Activated CD8-positive, alpha-beta T cell treated with anti-CD3 and anti-CD28 coated beads, Interleukin-2, amount 10 ng/mL, durations not matched to agents 7 days and 5 days (primary cell): Measurements from ENCODE around the gene LIF. TPM values are rescaled to one million over a fixed set of nuclear protein-coding genes. Genes with fewer than 3 reads are reported as not detected.
A peak's percentile ranks its signal among the peaks of the same experiment; 100 is the strongest.

Source experiments
- ATAC-seq: fragments of 150-1000 bp; cut with Tn5 transposase; one replicate; pipeline ENCODE4 v1.10.0; 2021; ENCODE audit warnings: moderate library complexity
- CTCF ChIA-PET: fragments of 350-600 bp; sonication (Branson Sonifier 250); formaldehyde crosslinking; loops from one replicate; lab custom pipeline; 2021; ENCODE audit warnings: antibody characterized with exemption; lab: Charles Lee
- POLR2A ChIA-PET: fragments of 350-600 bp; sonication (Branson Sonifier 250); formaldehyde crosslinking; loops from one replicate; lab custom pipeline; 2021; ENCODE audit warnings: antibody characterized with exemption; lab: Charles Lee
- DNase-seq: peaks from one replicate; pipeline ENCODE4 v3.0.0-alpha.2; 2020
- H3K27ac Mint-ChIP-seq: one replicate; pipeline ENCODE4 v1.8.0; 2021; ENCODE audit warnings: mild to moderate bottlenecking, mixed read lengths
- H3K27me3 Mint-ChIP-seq: one replicate; pipeline ENCODE4 v1.8.0; 2021; ENCODE audit warnings: low read depth, mixed read lengths
- H3K36me3 Mint-ChIP-seq: one replicate; pipeline ENCODE4 v1.8.0; 2021; ENCODE audit warnings: low read depth, mixed read lengths
- H3K4me1 Mint-ChIP-seq: one replicate; pipeline ENCODE4 v1.8.0; 2021; ENCODE audit warnings: low read depth, mixed read lengths
- H3K4me3 Mint-ChIP-seq: one replicate; pipeline ENCODE4 v1.8.0; 2021; ENCODE audit warnings: mild to moderate bottlenecking, mixed read lengths
- H3K9me3 Mint-ChIP-seq: one replicate; pipeline ENCODE4 v1.8.0; 2022; ENCODE audit warnings: mixed read lengths; ENCODE audit not compliant: insufficient read depth
- total RNA-seq, 2 experiments: library from RNA; stranded (reverse); gene quantifications; one replicate each; pipeline ENCODE4 v1.2.3, GENCODE V29; 2021

Gene LIF
- total RNA-seq, 2 experiments from 2014 or later: 532 to 569 TPM

- POLR2A ChIA-PET: interaction anchor here (1.5 kb wide), 1 partner anchor 72 kb away, joined by 7 read pairs; no protein-coding TSS in a partner anchor
These were observed 3.5 kb upstream of the LIF start for GRCh38 chr22:30250039-30250565.

GRCh38 chr22:30249049-30250038 lies 2.8 kb upstream of the LIF start:
- no peak overlapping the region for H3K4me3 Mint-ChIP-seq
- H3K4me1 Mint-ChIP-seq: peaks cover 80% of the 10 kb centered on the region
- DNase-seq (no peak), ATAC-seq (no peak)
- POLR2A ChIA-PET: interaction anchor here (0.8 kb wide), 1 partner anchor 137 kb away, joined by 3 read pairs; no protein-coding TSS in a partner anchor
- H3K36me3 Mint-ChIP-seq: peaks cover 22% of the 10 kb centered on the region
- H3K9me3 Mint-ChIP-seq: no peaks in the 10 kb centered on the region
- CTCF ChIA-PET: interaction anchor here (1.3 to 2.3 kb wide), 4 partner anchors 14 to 144 kb away, joined by 4 to 9 read pairs (median 6); no protein-coding TSS in a partner anchor
- H3K27me3 Mint-ChIP-seq: no peaks in the 10 kb centered on the region
- peak overlapping the region; percentile 98 for H3K27ac Mint-ChIP-seq

More at GRCh38 chr22:30250039-30250565, 3.5 kb upstream of the LIF start:
- ATAC-seq (no peak), DNase-seq (no peak)
- Mint-ChIP-seq H3K9me3 (no peaks in the 10 kb centered on the region), H3K4me1 (peaks cover 83% of the 10 kb centered on the region), H3K4me3 (no peak overlapping the region), H3K27me3 (no peaks in the 10 kb centered on the region), H3K27ac (peak overlapping the region; percentile 67), H3K36me3 (peaks cover 15% of the 10 kb centered on the region)
- CTCF ChIA-PET: interaction anchor here (1.3 to 2.3 kb wide), 5 partner anchors 14 to 145 kb away, joined by 4 to 10 read pairs (median 8); no protein-coding TSS in a partner anchor

DNA sequence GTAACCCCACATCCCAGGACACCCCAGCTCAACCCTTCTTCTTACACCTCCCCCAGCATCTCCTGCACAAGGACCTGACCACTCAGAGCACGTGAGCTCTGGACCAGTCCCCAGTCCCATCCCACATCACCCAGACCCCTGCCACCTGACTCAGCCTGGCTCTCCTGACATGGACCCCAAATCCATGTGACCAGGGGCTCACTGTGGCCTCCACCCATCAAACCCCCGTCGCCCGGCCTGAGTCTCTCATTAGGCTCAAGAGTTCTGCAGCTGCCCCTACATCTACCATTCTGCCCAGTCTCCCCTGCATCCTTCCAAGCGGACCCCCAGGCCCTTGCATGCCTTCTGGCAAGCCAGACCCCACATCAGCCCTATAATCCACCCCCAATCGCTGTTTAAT lies 1.9 kb upstream of the LIF start:
- Mint-ChIP-seq H3K27ac (peak overlapping the region; percentile 98), H3K36me3 (peaks cover 31% of the 10 kb centered on the region)

GRCh38 chr22:30247974-30248373 lies 1.4 kb upstream of the LIF start:
- Mint-ChIP-seq H3K27me3 (no peaks in the 10 kb centered on the region), H3K36me3 (peaks cover 36% of the 10 kb centered on the region), H3K4me3 (peak overlapping the region; percentile 99), H3K4me1 (peaks cover 77% of the 10 kb centered on the region), H3K27ac (peak overlapping the region; percentile 98), H3K9me3 (no peaks in the 10 kb centered on the region)
- CTCF ChIA-PET: interaction anchor here (1.0 to 1.5 kb wide), 2 partner anchors 15 to 140 kb away, joined by 3 to 4 read pairs; no protein-coding TSS in a partner anchor
- no peak for ATAC-seq
- POLR2A ChIA-PET: interaction anchor here (0.7 kb wide), 1 partner anchor 139 kb away, joined by 4 read pairs; no protein-coding TSS in a partner anchor
- DNase-seq: no peak

More for the DNA sequence above, 1.9 kb upstream of the LIF start:
- ChIA-PET POLR2A (interaction anchor here (0.7 kb wide), 1 partner anchor 140 kb away, joined by 4 read pairs; no protein-coding TSS in a partner anchor), CTCF (interaction anchor here (1.0 to 1.5 kb wide), 2 partner anchors 15 to 140 kb away, joined by 3 to 4 read pairs; no protein-coding TSS in a partner anchor)
- DNase-seq: no peak
- peaks cover 79% of the 10 kb centered on the region for H3K4me1 Mint-ChIP-seq
- no peaks in the 10 kb centered on the region for H3K9me3 Mint-ChIP-seq
- H3K27me3 Mint-ChIP-seq: no peaks in the 10 kb centered on the region
- peak overlapping the region; percentile 99 for H3K4me3 Mint-ChIP-seq
- ATAC-seq: no peak

DNA sequence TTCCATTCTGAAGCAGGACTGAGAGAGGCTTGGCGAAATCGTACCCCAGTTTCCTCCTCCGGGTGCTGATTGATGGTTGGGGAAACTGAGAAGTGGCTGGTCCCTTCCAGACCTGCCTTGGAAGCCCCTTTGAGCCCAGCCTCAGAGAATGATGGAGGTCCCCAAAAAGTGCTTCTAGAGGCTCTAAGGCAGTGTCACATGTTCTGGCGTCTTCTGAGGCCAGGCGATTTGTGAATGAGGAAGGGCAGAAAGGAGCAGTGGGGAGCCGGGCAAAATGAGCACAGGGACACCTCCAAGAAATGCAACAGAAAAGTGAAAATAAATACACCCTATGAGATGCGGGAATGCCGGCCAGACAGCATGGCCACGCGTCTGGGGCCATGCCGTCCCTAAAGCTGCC lies 1.0 kb upstream of the LIF start:
- Mint-ChIP-seq H3K27ac (peak overlapping the region; percentile 98), H3K36me3 (peaks cover 40% of the 10 kb centered on the region), H3K27me3 (no peaks in the 10 kb centered on the region), H3K9me3 (no peaks in the 10 kb centered on the region), H3K4me3 (peak overlapping the region; percentile 99), H3K4me1 (peaks cover 77% of the 10 kb centered on the region)
- POLR2A ChIA-PET: interaction anchor here (0.7 kb wide), 1 partner anchor 139 kb away, joined by 4 read pairs; no protein-coding TSS in a partner anchor
- CTCF ChIA-PET: interaction anchor here (1.0 kb wide), 1 partner anchor 139 kb away, joined by 3 read pairs; no protein-coding TSS in a partner anchor
- ATAC-seq: no peak
- DNase-seq: no peak

DNA sequence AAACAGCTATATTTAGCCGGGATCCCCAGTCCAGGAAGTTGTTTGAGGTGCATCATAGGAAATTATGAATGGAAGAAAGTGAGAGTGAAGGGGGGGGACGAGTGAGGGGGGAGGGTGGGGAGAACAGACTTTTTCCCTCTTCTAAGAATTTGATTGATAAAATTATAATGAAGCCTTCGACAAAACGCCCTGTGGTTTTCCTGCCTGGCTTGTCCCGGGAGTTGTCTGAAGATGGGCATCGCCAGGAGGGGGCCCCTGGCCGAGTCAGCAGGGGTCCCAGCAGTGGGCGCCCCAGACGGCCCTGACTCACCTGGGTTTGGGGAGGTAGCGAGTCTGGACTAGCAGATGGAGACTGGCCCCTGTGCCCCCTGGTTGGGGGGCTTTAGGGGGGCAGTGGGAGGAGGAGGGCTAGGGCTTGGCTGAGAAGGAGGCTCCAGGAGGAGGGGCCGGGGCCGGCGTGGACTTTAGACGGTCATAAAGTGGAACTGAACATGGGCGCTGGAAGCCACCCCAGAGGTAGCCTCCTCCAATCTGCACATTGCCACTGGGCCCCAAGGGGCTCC lies 336 bp upstream of the LIF start:
- H3K4me3 Mint-ChIP-seq: peak overlapping the region; percentile 99
- H3K27ac Mint-ChIP-seq: peak overlapping the region; percentile 98
- CTCF ChIA-PET: interaction anchor here (0.6 to 2.6 kb wide), 4 partner anchors 69 to 147 kb away, joined by 3 to 7 read pairs (median 6); no protein-coding TSS in a partner anchor
- POLR2A ChIA-PET: interaction anchor here (1.0 to 4.7 kb wide), 5 partner anchors 26 to 71 kb away, joined by 3 to 21 read pairs (median 6); no protein-coding TSS in a partner anchor
- no peak for DNase-seq
- H3K4me1 Mint-ChIP-seq: peaks cover 75% of the 10 kb centered on the region
- H3K36me3 Mint-ChIP-seq: peaks cover 47% of the 10 kb centered on the region
- ATAC-seq: peak; percentile 13
- H3K9me3 Mint-ChIP-seq: no peaks in the 10 kb centered on the region
- no peaks in the 10 kb centered on the region for H3K27me3 Mint-ChIP-seq

- peaks cover 77% of the 10 kb centered on the region for H3K4me1 Mint-ChIP-seq
- no peak for DNase-seq
- no peaks in the 10 kb centered on the region for H3K9me3 Mint-ChIP-seq
- POLR2A ChIA-PET: interaction anchor here (1.0 to 4.7 kb wide), 8 partner anchors 11 to 137 kb away, joined by 3 to 21 read pairs (median 5); no protein-coding TSS in a partner anchor
- H3K4me3 Mint-ChIP-seq: peak overlapping the region; percentile 99
- CTCF ChIA-PET: interaction anchor here (1.0 to 2.6 kb wide), 6 partner anchors 9 to 145 kb away, joined by 3 to 12 read pairs (median 6); no protein-coding TSS in a partner anchor
- peak; percentile 1 for ATAC-seq
- H3K27me3 Mint-ChIP-seq: no peaks in the 10 kb centered on the region
- peaks cover 62% of the 10 kb centered on the region for H3K36me3 Mint-ChIP-seq
- H3K27ac Mint-ChIP-seq: peak overlapping the region; percentile 98
These were observed 1.2 kb downstream of the LIF start for GRCh38 chr22:30245181-30245984.

DNA sequence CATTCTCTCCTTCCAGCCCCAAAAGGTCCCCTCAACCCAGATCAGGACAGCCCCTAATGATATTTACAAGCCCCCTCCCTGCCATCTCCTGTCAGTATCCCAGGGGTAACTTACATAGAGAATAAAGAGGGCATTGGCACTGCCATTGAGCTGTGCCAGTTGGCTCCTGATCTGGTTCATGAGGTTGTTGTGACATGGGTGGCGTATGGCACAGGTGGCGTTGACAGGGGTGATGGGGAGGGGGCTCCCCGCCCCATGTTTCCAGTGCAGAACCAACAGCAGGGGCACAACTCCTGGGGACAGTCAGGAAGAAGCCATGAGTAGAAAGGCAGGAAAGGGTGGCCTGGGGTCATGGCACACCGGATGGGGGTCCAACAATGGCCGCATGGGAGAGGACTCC lies 1.9 kb downstream of the LIF start:
- CTCF ChIA-PET: interaction anchor here (1.0 to 2.6 kb wide), 4 partner anchors 8 to 145 kb away, joined by 3 to 12 read pairs (median 6); no protein-coding TSS in a partner anchor
- ATAC-seq (no peak), DNase-seq (no peak)
- peak overlapping the region; percentile 98 for H3K27ac Mint-ChIP-seq
- POLR2A ChIA-PET: interaction anchor here (1.5 to 4.7 kb wide), 4 partner anchors 11 to 66 kb away, joined by 3 to 21 read pairs (median 6); no protein-coding TSS in a partner anchor
- peaks cover 73% of the 10 kb centered on the region for H3K4me1 Mint-ChIP-seq
- H3K36me3 Mint-ChIP-seq: peaks cover 66% of the 10 kb centered on the region
- peak overlapping the region; percentile 99 for H3K4me3 Mint-ChIP-seq
- H3K9me3 Mint-ChIP-seq: no peaks in the 10 kb centered on the region
- no peaks in the 10 kb centered on the region for H3K27me3 Mint-ChIP-seq

DNA sequence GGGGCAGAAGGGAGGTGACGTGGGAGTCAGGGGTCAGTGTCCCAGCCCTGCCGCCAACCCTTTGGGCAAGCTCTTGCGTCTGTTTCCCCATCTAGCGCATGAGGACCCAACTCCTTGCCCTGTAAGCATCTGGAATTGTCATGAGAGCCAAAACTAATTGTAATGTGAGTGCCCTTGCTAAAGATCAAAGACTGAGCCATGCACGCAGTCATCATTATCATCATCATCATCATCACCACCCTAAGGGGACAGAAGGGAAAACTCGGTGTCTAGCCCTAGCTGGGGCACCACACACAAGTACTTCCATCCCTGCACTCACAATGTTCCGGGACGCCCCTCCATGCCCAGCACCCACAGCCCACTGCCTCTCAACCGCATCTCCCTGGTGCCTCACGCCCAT lies 2.5 kb downstream of the LIF start:
- DNase-seq (no peak), ATAC-seq (no peak)
- ChIA-PET POLR2A (interaction anchor here (1.5 to 4.7 kb wide), 2 partner anchors 10 to 23 kb away, joined by 3 to 21 read pairs; no protein-coding TSS in a partner anchor), CTCF (interaction anchor here (1.0 to 2.3 kb wide), 3 partner anchors 19 to 155 kb away, joined by 4 to 12 read pairs (median 4); no protein-coding TSS in a partner anchor)
- H3K36me3 Mint-ChIP-seq: peaks cover 70% of the 10 kb centered on the region
- H3K9me3 Mint-ChIP-seq: no peaks in the 10 kb centered on the region
- H3K4me3 Mint-ChIP-seq: peak overlapping the region; percentile 99
- H3K27ac Mint-ChIP-seq: peak overlapping the region; percentile 98
- no peaks in the 10 kb centered on the region for H3K27me3 Mint-ChIP-seq
- H3K4me1 Mint-ChIP-seq: peaks cover 73% of the 10 kb centered on the region

- Mint-ChIP-seq H3K4me3 (peak overlapping the region; percentile 99), H3K4me1 (peaks cover 73% of the 10 kb centered on the region), H3K9me3 (no peaks in the 10 kb centered on the region), H3K27me3 (no peaks in the 10 kb centered on the region), H3K27ac (peak overlapping the region; percentile 98), H3K36me3 (peaks cover 73% of the 10 kb centered on the region)
- no peak for DNase-seq
- no peak for ATAC-seq
- ChIA-PET POLR2A (interaction anchor here (1.5 to 4.7 kb wide), 2 partner anchors 10 to 23 kb away, joined by 3 to 21 read pairs; no protein-coding TSS in a partner anchor), CTCF (interaction anchor here (0.6 to 2.3 kb wide), 4 partner anchors 11 to 154 kb away, joined by 3 to 12 read pairs (median 4); no protein-coding TSS in a partner anchor)
These were observed 2.9 kb downstream of the LIF start for GRCh38 chr22:30243661-30244060.
